Mesenteric fat pad (tissue), 1 donor: ENCODE data around the gene MGST3. TPM values are rescaled to one million over a fixed set of nuclear protein-coding genes. Genes with fewer than 3 reads are reported as not detected.
"Not testable (repeated sequence)": the region's sequence is repeated elsewhere in the genome, so short reads cannot be mapped to it uniquely, and the experiment has no call there.

Experiments used
- DNase-seq: peaks from one replicate; pipeline ENCODE4 v3.0.0-alpha.2; 2020; ENCODE audit warnings: low spot score
- long read RNA-seq: library from polyadenylated mRNA; unstranded; transcript quantifications from one replicate; pipeline ENCODE4 v2.0.0, GENCODE V29; 2020
- total RNA-seq: library from RNA; stranded (reverse); fragmentation: NEBNext Ultra II Directional; extraction: Animal tissue kit (Norgen Biotek cat#: 25700); gene quantifications from one replicate; pipeline ENCODE4 v1.2.1, GENCODE V29; 2021
- donor health status: DM: yes; HTN: yes; CAD: no.

MGST3 gene
- total RNA-seq = 418 TPM
- long read RNA-seq, transcript MGST3-207 (2 exons, 1,002 nt) = minor isoform, 9 of 118 reads
- long read RNA-seq, transcript MGST3-205 (6 exons, 1,015 nt) = major isoform, 96 of 118 reads
- long read RNA-seq, partial matches to known transcripts = 1 of 118 reads
- long read RNA-seq, other reads (novel, unspliced or antisense) = 9 of 118 reads

DNA sequence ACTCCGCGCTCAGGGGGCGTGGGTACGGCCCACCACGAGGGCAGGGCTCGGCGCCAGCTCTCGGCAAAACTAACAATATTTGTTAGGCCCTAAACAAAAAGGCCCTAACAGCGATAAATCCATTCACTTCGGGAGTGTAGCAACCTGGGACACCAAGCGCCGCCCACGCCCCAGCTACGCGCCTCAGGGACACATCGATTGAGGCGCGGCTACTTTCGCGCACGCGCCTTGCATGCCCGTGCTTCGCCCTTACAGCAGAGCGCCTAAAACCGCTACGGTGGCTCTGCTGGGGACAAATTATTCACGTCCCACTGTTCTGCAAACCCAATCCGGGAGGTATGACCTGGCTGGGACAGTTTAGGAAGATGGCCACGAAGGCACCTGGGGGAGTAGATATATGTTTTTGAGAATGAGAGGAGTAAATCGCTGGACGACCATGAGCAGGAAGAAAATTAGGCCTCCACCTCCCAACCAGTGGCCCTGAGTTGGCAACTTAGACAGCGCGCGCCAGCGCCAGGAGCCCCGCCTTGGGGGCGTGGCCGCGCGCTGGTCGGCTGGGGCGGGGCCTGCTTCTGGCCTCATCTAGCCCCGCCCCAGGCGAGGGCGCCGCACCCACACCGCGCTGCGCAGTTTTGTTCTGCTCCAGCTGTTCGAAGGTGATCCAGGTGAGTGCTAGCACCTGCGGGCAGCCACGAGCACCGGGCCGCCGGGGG, at the start of gene MGST3:
MGST3 (plus strand) TSS at position 606 of the 713 bp plus-strand sequence. CDS start 18,614 bp downstream, outside the sequence.
- DNase-seq = peak; percentile 97

DNA sequence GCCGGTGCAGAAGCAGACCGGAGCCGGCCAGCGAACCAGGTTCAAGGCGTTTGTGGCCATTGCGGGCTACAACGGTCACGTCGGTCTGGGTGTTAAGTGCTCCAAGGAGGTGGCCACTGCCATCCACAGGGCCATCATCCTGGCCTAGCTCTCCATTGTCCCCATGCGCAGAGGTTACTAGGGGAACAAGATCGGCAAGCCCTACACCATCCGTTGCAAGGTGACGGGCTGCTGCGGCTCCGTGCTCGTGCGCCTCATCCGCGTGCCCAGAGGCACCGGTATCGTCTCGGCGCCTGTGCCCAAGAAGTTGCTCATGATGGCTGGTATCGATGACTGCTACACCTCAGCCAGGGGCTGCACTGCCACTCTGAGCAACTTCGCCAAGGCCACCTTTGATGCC, 49.1 kb upstream of the MGST3 start:
- DNase-seq = no peak

DNA sequence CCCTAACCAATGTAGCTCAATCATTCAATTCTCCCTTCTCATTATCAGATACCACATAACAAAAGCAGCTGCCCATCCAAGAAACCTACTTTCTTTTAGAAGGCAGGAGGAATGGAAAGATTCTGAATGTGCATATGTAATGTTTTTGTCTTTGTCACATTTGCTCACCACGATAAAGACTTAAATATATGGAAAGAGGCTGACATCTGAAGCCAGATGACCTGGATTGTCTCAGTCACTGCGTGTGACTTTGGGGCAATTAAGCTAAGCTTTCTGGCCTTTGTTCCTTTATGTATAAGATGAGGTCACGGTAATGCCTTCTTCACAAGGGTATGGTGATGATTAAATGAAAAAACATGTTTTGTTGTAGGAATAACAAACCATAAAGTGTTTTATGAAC, 44.6 kb upstream of the MGST3 start:
- DNase-seq = no peak

DNA sequence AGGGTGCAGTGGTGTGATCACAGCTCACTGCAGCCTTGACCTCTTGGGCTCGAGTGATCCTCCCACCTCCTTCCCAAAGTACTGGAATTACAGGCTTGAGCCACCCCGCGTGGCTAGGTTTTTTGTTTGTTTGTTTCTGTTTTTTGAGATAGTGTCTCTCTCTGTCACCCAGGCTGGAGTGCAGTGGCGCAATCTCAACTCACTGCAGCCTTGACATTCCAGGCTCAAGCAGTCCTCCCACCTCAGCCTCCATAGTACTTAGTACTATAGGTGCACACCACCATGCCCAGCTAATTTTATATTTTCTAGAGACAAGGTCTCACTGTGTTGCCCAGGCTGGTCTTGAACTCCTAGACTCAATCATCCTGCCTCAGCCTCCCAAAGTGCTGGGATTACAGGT, 39.6 kb upstream of the MGST3 start:
- DNase-seq = not testable (repeated sequence)

DNA sequence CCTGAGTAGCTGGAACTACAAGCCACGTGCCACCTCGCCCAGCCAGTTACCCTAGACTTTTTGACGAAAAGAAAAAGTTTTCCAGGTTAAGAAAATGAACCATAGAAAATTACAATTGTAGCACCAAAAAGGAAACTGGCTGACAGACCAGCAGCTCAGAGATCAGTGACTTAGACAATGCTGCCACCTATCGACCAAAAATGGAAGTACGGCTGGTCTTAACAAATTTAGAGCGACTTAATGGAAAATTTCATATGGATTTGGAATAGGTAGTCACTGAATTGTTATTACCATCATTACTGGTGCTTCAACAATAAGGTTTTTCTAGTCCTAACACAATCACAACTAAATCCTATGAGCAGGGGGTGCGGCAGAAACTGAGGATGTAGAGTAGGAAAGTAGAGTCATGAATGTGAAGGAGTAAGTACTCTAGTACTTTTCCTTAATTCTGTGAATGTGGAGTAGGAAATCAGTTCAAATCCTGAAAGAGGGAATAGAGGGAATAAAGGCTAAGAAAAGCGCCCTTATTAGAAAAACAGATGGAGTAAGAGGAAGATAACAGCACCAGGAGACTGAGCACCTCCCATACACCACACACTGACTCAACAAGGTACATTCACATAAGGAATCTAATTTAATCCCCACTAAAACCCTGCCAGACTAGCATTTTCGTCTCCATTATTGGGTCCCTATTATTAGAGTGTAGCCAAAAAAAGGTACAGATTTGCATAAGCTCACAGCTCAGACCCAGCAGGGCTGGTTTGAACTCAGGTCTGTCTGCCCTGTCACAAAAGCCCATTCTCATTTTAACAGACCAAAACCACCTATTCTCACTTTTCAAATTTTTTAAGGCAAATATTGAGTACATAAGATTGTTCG, 37.9 kb upstream of the MGST3 start:
- DNase-seq = no peak

DNA sequence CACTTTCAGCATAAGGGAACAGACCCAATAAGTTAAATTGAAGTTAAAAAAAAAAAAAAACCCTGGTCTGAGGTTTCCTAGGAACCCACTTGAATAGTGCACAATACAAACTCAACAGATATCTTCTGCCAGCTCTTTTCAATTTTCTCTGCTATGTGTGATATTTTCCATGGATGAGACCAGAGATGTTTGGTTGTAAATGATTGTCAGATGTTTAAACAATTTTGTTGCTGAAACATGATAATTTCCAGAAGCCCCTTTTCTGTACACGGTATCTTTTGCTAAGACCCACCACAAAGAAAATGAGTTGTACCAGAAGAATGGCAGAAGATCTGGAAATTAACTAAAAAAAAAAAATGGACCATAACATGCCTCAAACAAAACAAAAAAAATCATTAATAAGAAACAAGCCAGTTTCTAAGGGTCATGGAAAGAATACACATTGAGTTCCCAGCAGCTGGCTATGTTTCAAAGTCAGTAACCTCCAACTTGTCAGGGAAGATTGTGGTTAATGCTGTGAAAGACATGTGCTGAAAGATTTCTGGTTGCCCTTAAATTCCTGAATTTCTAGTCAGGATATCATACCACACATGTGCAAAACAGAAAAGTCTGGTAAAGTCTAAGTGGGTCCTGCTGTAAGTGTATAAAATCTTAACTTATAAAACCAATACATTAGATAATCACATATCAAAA, 35.6 kb upstream of the MGST3 start:
- no peak for DNase-seq

DNA sequence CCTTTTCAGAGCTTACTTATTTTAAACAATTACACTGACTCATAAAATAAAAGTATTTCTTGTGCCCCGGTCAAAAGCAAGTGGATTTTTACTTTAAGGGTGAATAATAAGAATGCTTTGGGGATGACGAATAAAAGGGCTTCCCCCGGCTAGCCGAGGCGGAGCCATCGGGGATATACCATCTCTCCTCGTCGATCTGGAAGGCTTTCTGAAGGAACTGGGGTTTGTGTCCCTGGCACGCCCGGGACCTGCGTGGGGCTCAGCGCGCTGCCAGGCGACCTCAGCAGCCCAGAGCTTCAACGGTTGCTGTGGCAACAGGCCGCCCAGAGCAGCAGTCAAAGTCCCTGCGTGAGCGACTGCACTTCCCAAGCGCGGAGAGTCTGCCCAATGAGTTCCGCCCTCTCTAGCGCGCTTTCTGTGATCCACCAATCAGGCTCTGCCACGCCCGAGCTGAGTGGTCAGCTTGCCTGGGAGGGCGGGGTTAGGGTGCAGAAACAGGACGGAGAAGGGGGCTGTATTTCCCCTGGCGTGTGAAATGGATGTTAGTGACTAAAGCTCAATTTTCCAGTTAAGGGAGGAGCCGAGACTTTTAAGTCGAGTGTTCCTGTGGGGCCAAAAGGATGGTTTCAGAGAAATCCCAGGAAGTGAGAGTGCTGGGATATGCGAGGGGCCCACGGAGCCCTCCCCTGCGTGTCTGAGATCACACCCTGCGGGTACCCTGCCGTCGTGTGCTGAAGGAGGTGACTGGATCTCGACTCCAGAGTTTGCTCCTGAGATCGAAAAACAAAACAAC, 33.0 kb upstream of the MGST3 start:
- DNase-seq = peak; percentile 97

DNA sequence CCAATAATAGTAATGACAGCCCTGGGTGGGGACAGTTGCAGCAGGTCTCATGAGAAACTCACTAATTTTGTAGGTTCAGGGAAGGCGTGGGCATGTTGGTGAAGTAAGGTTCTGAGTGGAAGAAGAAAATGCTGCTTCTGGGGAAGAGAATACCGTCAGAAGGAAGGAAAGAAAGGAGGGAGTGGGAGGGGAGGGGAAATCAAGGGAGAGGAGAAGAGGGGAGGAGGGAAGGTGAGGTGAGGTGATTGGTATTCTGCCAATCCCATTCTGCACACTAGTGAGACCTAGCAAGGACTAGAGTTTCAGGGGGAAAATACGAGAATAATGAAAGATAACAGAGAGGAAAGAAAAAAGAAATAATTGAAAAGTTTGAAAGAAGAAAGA, 32.4 kb upstream of the MGST3 start:
- no peak for DNase-seq

DNA sequence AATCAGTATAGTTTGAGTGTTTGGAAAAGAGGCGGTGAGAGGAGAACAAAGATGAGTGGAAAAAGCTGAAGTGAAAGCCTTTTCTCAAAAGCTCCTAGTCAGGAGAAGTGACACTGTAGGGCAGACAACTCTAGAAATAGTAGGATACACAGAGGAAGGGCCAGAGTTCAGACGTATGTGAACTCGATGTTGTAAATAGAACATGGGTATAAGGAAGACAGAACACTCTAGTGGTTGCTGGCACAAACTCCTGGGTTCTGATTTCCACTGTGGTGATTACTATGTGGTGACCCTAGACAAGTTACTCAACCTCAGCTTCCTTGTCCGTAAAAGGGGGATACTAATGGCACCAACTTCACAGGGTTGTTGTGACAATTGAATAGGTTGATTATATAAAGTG, 30.2 kb upstream of the MGST3 start:
- no peak for DNase-seq

DNA sequence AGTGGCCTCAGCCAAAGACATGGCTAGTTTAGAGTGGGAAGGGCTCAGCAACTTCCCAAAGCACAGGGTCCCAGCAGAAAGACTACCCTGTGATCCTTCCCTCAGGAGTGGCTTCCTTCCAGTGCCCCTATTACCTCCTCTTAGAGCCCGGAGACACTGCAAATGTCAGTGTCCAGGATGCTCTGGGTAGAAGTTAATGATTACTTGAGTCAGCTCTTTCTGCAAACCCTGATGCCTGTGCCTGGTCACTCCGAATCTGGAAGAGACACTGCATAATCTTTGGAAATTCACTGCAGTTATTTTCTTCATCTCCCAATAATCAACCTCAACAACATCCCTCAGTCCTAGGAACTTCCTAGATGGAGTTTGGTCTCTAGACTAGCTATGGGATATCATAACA, 27.2 kb upstream of the MGST3 start:
- DNase-seq = no peak

DNA sequence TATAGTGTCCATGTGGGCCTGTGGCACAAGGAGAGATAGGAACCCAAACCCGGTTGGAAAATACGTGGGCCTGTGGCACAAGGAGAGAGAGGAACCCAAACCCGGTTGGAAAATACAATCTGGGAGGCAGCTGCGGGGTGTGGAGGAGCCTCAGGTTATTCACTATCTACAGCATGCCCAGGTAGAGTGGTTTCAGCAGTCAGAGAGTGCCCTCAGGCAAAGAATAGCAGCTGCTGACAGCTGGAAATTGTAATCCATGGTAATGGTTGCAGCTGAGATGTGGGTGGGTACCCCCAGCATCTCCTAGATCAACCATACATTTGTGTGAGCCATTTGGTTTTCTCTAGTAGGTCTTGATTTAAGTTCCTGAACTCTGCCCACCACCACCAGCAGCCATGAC, 25.8 kb upstream of the MGST3 start:
- no peak for DNase-seq

DNA sequence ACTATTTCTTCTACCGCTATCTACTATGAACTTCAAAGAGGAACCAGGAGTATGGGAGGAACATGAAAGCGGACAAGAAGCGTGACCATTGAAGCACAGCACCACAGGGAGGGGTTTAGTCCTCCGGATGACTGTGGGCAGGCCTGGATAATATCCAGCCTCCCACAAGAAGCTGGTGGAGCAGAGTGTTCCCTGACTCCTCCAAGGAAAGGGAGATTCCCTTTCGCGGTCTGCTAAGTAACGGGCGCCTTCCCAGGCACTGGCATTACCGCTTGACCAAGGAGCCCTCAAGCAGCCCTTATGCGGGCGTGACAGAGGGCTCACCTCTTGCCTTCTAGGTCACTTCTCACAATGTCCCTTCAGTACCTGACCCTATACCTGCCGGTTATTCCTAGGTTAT, 24.4 kb upstream of the MGST3 start:
- DNase-seq = not testable (repeated sequence)

DNA sequence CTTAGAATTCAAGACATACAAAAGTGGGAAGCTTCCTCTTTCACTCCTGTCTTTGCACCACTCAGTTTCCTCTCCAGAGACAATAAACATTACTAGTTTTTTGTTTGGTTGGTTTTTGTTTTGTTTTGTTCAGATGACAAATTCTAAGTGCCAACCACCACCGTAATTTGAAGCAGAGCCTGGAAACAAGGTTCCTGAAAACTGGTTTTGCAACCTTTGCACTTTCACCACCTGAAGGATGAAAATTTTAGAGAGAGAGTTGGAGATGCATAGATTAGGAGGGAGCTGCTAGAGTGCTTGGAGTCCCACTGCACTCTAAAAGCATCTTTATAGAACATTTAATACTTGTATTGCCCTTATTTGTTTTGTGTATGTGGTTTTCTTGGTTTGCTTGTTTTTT, 20.2 kb upstream of the MGST3 start:
- no peak for DNase-seq

DNA sequence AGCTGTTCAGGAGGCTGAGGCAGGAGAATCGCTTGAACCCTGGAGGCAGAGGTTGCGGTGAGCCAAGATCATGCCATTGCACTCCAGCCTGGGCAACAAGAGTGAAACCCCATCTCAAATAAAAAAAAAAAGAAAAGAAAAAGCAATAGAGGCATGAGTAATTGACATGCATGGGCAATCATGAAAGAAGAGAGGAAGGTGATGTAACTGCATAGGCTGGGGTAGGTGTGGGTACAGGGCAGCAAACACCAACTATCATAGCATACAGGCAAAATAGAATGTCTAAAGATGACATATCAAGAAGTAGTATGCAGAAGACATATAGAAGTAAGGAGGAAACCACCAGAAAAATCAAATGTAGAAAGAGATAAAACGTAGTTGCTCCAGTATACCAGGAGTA, 19.0 kb upstream of the MGST3 start:
- DNase-seq = no peak

DNA sequence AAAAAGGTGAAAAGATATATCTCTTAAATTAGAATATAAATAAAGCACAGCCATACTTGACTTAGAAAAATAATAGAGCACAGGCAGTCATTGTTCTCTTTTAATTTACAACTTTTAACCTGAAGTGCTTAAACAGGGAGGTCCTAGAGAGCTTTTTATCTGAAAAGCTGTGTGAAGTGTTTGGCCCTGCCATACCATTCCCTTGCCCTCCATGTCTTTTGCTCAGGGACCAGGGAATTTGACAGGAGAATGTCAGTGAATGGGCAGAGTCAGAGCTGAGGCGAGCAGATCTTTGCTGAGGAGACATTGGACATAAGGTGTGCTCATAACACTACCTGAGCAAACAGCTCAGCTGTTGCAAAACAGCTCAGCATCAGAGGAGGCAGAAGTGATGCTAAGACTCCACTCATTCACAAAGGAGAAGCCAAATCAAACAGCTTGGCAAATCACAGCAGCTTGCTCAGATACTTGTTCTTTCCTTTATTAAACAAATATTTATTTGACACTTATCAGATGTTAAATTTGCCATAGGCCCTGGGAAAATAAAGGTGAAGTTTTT, 14.9 kb upstream of the MGST3 start:
- no peak for DNase-seq

DNA sequence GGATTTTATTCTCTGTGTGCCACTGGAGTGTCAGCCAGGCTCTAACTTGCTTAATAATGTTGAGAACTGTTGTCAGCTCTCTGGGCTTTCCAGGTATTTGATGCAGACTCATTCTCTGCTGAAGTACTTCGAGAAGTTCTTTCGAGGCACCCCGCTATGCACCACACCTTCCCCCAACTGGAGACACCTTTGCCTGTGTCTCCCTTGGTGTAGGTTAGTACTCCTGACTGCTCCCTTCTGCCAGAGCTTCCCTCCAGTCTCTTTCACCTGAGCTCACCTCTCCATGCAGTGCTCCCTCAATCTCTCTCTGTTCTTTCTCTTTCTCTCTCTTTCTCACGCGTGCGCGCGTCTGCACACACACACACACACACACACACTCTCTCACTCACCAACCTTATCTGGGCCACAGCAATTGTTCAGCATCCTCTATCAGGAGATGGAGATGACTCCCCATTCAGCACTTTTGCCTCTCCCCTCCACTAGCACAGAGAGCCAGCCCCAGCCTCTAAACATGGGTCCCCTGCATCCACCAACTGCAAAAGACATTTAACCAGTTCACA, 14.0 kb upstream of the MGST3 start:
- no peak for DNase-seq

DNA sequence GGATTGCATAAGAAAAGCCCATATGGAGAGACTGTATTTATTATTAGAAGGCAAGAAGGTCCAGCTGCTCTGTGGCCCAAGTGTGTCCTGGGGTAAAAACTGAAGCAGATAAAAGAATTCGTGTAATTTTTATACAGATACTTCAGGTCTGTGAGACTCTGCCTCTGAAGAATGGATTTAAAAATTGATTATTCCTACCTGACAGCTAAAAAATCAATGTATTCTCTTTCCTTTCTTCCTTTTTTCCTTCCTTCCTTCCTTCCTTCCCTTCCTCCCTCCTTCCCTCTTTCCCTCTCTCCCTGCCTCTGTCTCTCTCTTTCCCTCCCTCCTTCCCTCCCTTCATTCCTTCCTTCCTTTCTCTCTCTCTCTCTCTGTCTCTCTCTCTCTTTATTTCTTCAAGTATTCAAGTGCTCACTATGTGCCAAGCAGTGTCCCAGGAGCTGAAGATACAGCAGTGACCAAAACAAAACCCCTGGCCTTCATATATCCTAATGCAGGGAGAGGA, 11.3 kb upstream of the MGST3 start:
- DNase-seq = no peak

DNA sequence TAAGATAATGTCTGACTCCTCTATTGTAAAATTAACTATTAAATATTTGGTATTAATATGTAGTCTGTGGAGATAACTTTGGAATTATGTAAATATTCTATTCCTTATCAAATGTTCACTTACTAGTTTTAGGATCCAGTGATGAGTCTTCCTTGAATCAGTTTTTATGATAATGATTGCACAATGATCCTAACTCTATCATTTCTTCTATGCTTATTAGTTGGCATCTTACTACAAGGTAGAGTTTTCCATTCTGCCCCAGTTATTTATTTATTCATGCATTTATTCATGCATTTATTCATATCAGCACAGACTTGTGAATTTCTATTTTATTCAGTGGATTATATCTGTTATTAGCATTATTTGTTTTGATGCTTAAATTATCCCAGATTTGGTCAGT, 7.4 kb upstream of the MGST3 start:
- no peak for DNase-seq

DNA sequence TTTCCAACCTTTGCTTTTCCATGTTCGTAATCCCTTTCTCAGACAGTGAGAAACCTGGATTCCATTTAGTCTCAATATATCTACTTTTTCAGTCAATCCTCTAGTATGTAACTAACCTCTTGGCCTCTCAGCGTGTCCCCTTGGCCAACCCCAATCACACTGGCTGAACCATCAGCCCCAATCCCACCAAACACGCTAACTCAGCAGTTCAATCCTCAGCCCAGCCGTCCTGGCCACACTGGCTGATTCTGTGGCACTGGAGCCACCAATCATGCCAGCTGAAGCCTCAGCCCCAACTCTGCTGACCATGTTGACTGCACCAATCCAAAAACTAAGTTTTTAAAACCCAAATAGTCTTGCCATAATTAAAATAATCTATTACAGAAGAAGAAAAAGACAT, 6.6 kb upstream of the MGST3 start:
- DNase-seq = no peak
